GM13976 (cell line): ENCODE data around the gene ZNF76.
A peak's percentile ranks its signal among the peaks of the same experiment; 100 is the strongest.
"Not testable (repeated sequence)": the region's sequence is repeated elsewhere in the genome, so short reads cannot be mapped to it uniquely, and the experiment has no call there.

Experiments used
- DNase-seq: peaks from one replicate; pipeline ENCODE4 v3.0.0; 2012; ENCODE audit warnings: low spot score
- in situ Hi-C: fragments of 300-500 bp; cut with MboI; formaldehyde crosslinking; loops from one replicate; pipeline ENCODE4 v1.12.0; 2022; ENCODE audit warnings: low sequenced_read_pairs, mixed read lengths, inconsistent platforms; ENCODE audit not compliant: unreplicated experiment
- TF ChIP-seq, protein P1 (sequence below): IDR thresholded peaks from 2 replicates; pipeline ENCODE4 v1.5.1; 2012; ENCODE audit warnings: borderline replicate concordance, mild to moderate bottlenecking; ENCODE audit not compliant: insufficient read depth; ENCODE audit errors: extremely low read depth, missing control alignments, control extremely low read depth

ZNF76 gene

GRCh38 chr6:35320031-35320410 is 60.5 kb downstream of the ZNF76 start:
- in situ Hi-C loops = no loop called here
- TF ChIP-seq, protein P1, sequence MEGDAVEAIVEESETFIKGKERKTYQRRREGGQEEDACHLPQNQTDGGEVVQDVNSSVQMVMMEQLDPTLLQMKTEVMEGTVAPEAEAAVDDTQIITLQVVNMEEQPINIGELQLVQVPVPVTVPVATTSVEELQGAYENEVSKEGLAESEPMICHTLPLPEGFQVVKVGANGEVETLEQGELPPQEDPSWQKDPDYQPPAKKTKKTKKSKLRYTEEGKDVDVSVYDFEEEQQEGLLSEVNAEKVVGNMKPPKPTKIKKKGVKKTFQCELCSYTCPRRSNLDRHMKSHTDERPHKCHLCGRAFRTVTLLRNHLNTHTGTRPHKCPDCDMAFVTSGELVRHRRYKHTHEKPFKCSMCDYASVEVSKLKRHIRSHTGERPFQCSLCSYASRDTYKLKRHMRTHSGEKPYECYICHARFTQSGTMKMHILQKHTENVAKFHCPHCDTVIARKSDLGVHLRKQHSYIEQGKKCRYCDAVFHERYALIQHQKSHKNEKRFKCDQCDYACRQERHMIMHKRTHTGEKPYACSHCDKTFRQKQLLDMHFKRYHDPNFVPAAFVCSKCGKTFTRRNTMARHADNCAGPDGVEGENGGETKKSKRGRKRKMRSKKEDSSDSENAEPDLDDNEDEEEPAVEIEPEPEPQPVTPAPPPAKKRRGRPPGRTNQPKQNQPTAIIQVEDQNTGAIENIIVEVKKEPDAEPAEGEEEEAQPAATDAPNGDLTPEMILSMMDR = no peak
- no peak for DNase-seq

- in situ Hi-C loops = no loop called here
- TF ChIP-seq, protein P1 = no peak
- DNase-seq = no peak
Measured at GRCh38 chr6:35321091-35321490, 61.6 kb downstream of the ZNF76 start.

DNA sequence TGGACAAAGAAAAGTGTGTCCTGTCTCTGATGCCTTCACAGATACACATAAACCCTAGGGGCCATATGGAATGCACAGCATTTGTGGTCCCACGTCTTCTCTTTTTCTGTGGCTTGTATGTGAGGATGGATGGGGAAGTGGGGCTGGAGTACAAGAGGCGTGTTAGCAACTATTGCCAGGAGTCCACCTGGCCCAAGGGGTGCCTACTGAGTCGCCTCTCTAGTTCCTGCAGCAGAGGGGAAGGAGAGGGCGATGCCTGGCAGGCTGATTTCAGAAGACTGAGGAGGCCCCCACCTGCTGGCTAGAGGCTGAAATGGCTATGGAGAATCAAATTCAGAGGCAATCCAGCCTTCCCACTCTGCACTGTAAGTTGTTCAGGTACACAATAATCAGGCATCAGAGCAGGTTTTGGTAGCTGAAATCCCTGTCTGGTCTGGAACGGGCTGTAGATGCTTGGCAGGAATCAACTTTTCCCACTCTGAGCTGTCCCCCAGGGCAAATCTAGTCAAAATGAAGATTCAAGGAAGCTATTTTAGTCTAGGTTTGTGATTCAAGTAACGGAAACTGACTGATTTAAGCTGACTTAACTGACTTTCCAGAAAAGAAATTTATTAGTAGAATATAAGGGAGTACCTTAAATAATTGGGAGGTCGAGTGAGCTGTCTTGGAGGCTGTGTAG is 68.0 kb downstream of the ZNF76 start:
- in situ Hi-C loops = no loop called here
- TF ChIP-seq, protein P1 = peak; percentile 75

DNA sequence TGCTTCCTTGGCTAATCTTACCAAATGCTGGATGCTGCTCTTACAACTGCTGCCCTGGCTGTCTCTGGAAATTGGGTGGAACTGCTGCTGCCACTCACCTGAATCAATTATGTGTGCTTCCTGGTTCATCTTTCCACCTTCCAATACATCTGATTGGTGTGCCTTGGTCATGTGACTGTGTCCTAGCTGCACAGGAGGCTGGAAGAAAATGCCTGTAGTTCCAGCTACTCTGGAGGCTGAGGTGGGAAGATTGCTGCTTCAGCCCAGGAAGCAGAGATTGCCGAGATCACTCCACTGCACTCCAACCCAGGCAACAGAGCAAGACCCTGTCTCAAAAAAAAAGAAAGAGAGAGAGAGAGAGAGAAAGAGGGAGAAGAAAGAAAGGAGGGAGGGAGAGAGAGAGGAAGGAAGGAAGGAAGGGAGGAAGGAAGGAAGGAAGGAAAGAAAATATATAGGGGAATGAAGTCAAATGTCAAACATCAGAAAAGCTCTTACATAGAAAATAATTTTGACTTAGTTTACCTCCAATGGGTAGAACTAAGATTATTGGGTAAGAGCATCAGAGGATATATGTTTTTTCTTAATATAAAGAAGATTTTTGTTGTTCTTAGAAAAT is 68.7 kb downstream of the ZNF76 start:
- TF ChIP-seq, protein P1 = no peak
- DNase-seq = no peak
- in situ Hi-C loops = no loop called here

More for the DNA sequence above, 68.0 kb downstream of the ZNF76 start:
- peak; percentile 80 for DNase-seq

- DNase-seq, in situ Hi-C loops: not testable (repeated sequence)
Measured at GRCh38 chr6:35328965-35329364, 69.4 kb downstream of the ZNF76 start.

- no peak for DNase-seq
- TF ChIP-seq, protein P1 = no peak
- in situ Hi-C loops = no loop called here
Measured at GRCh38 chr6:35330541-35331119, 71.1 kb downstream of the ZNF76 start.

- DNase-seq, in situ Hi-C loops: not testable (repeated sequence)
Measured at GRCh38 chr6:35332074-35332887, 72.7 kb downstream of the ZNF76 start.
